Keratinocyte (primary cell): ENCODE data around the gene SMURF1. TPM values are rescaled to one million over a fixed set of nuclear protein-coding genes. Genes with fewer than 3 reads are reported as not detected.

Experiments used
- DNase-seq: peaks from one replicate; pipeline ENCODE4 v3.0.0-alpha.2; 2011; ENCODE audit warnings: low read depth, missing footprints, low spot score
- FAIRE-seq: peaks from 2 replicates; lab custom pipeline; 2011; peaks lifted over from hg19 to GRCh38; lab: Jason Lieb, UNC
- H2AFZ ChIP-seq: 2 replicates; pipeline ENCODE4 v1.6.0; 2012; ENCODE audit warnings: low read length, control low read depth, inconsistent platforms; ENCODE audit not compliant: control insufficient read depth
- H3K27ac ChIP-seq: 2 replicates; pipeline ENCODE4 v1.5.1; 2011; ENCODE audit warnings: low read length; ENCODE audit not compliant: control insufficient read depth, insufficient read depth
- H3K27me3 ChIP-seq: 3 replicates; pipeline ENCODE4 v1.6.0; 2011; ENCODE audit warnings: low read length; ENCODE audit not compliant: control insufficient read depth, insufficient read depth; ENCODE audit errors: extremely low read depth
- H3K36me3 ChIP-seq, 2 experiments: 2 replicates in 1 of 2; 3 replicates in 1 of 2; pipeline ENCODE4 v1.5.1; 2011; ENCODE audit warnings: low read length in 2 of 2, mild to moderate bottlenecking in 1 of 2; ENCODE audit not compliant: control insufficient read depth in 2 of 2, insufficient read depth in 2 of 2; ENCODE audit errors: extremely low read depth in 1 of 2
- H3K4me1 ChIP-seq: 3 replicates; pipeline ENCODE4 v1.5.1; 2011; ENCODE audit warnings: low read length; ENCODE audit not compliant: control insufficient read depth, insufficient read depth; ENCODE audit errors: extremely low read depth
- H3K4me2 ChIP-seq: 3 replicates; pipeline ENCODE4 v1.6.0; 2011; ENCODE audit warnings: low read depth, low read length; ENCODE audit not compliant: control insufficient read depth, insufficient read depth; ENCODE audit errors: extremely low read depth
- H3K4me3 ChIP-seq, 3 experiments: fragments of 200-600 bp in 1 of 3; sonication (generic) in 1 of 3; 2 replicates in 2 of 3; 3 replicates in 1 of 3; pipeline ENCODE4 v1.5.1; 2011 to 2016; ENCODE audit warnings: low read length in 3 of 3, mild to moderate bottlenecking in 3 of 3, control low read depth in 2 of 3, inconsistent platforms in 1 of 3, low read depth in 1 of 3, mixed read lengths in 1 of 3, mixed run types in 1 of 3, moderate library complexity in 1 of 3; ENCODE audit not compliant: control insufficient read depth in 2 of 3, insufficient read depth in 2 of 3; ENCODE audit errors: extremely low read depth in 1 of 3
- H3K79me2 ChIP-seq: 2 replicates; pipeline ENCODE4 v1.6.0; 2012; ENCODE audit warnings: low read length; ENCODE audit not compliant: control insufficient read depth, insufficient read depth
- H3K9ac ChIP-seq: 3 replicates; pipeline ENCODE4 v1.6.0; 2011; ENCODE audit warnings: low read length; ENCODE audit not compliant: control insufficient read depth, insufficient read depth; ENCODE audit errors: extremely low read depth
- H3K9me1 ChIP-seq: 3 replicates; pipeline ENCODE4 v1.6.0; 2011; ENCODE audit warnings: low read length; ENCODE audit not compliant: control insufficient read depth, insufficient read depth; ENCODE audit errors: extremely low read depth
- H3K9me3 ChIP-seq: 2 replicates; pipeline ENCODE4 v1.5.1; 2012; ENCODE audit warnings: low read depth, low read length; ENCODE audit not compliant: control insufficient read depth
- H4K20me1 ChIP-seq: 3 replicates; pipeline ENCODE4 v1.6.0; 2011; ENCODE audit warnings: low read length; ENCODE audit not compliant: control insufficient read depth, insufficient read depth; ENCODE audit errors: extremely low read depth
- CTCF ChIP-seq, 3 experiments: IDR thresholded peaks in 1 of 3; conservative IDR thresholded peaks in 1 of 3; optimal IDR thresholded peaks in 1 of 3; 2 replicates in 2 of 3; 3 replicates in 1 of 3; pipeline versions ENCODE3 to v1.5.1; 2011; ENCODE audit warnings: low read length in 3 of 3, mild to moderate bottlenecking in 3 of 3, moderate library complexity in 2 of 3, control low read depth in 1 of 3, inconsistent platforms in 1 of 3; ENCODE audit not compliant: insufficient read depth in 2 of 3; ENCODE audit errors: extremely low read depth in 1 of 3
- EZH2 ChIP-seq: IDR thresholded peaks from one replicate; pipeline ENCODE4 v1.6.1; 2012; ENCODE audit warnings: inconsistent platforms, mild to moderate bottlenecking, low read length, moderate library complexity
- dilution Hi-C: fragments of 300-500 bp; cut with MboI; formaldehyde crosslinking; loops from one replicate; pipeline ENCODE4 v1.7.0; 2020; ENCODE audit warnings: low sequenced_read_pairs; ENCODE audit not compliant: extremely low pct_ligation_motif_present
- polyA plus RNA-seq, 5 experiments: library from polyadenylated mRNA; depleted of rRNA in 3 of 5; stranded (reverse) in 3 of 5; stranded (forward) in 1 of 5; unstranded in 1 of 5; fragments of >200 nt; gene quantifications; 1 replicate in 1 of 5; 2 replicates in 3 of 5; 3 replicates in 1 of 5; pipeline versions ENCODE4 v1.2.1 to v1.2.3, GENCODE V29; 2011 to 2012; ENCODE audit warnings: missing spikeins in 2 of 5, low read depth in 1 of 5, low replicate concordance in 1 of 5

Gene SMURF1
- polyA plus RNA-seq, 1 donor (not counting 4 experiments of a cell fraction or from before 2014, with no cell fraction given): 22.2 TPM

- Histone ChIP-seq H3K4me2 (no peak overlapping the region), H3K9ac (no peak overlapping the region), H3K4me3 (no peak overlapping the region), H2AFZ (no peak overlapping the region), H3K27me3 (no peaks in the 10 kb centered on the region), H3K27ac (no peak overlapping the region), H3K36me3 (peaks cover 0 to 2% of the 10 kb centered on the region in 2 experiments), H3K9me1 (no peaks in the 10 kb centered on the region), H4K20me1 (peaks cover under 1% of the 10 kb centered on the region), H3K9me3 (no peaks in the 10 kb centered on the region), H3K79me2 (peaks cover 3% of the 10 kb centered on the region), H3K4me1 (peaks cover 3% of the 10 kb centered on the region)
- TF ChIP-seq EZH2: no peak
- FAIRE-seq: no peak
- dilution Hi-C loops: no loop called here
- no peak for DNase-seq
Observed at GRCh38 chr7:99146979-99147378, 3.1 kb upstream of the SMURF1 start.

GRCh38 chr7:99143521-99143852 lies 421 bp downstream of the SMURF1 start:
- dilution Hi-C loops: no loop called here
- no peak overlapping the region for H3K4me2 ChIP-seq
- TF ChIP-seq EZH2 (no peak), CTCF (optimal IDR thresholded peaks at IDR 0.05 in 1 of 3, IDR thresholded peaks at IDR 0.05 in 1 of 3, conservative IDR thresholded peaks at IDR 0.05 in 1 of 3; ENCODE audit: extremely low read depth in 1 of 3, insufficient read depth in 2 of 3, low read length in 3 of 3) (no peak)
- H4K20me1 ChIP-seq: peaks cover 10% of the 10 kb centered on the region
- no peak for DNase-seq
- peak overlapping the region; percentile 71 for H3K27ac ChIP-seq
- no peaks in the 10 kb centered on the region for H3K9me1 ChIP-seq
- peak overlapping the region; percentile 20 to 71 (median 59) for H3K4me3 ChIP-seq
- H3K4me1 ChIP-seq: peaks cover 33% of the 10 kb centered on the region
- no peaks in the 10 kb centered on the region for H3K9me3 ChIP-seq
- H3K36me3 ChIP-seq: peaks cover 0 to 6% of the 10 kb centered on the region in 2 experiments
- no peak overlapping the region for H2AFZ ChIP-seq
- peak overlapping the region; percentile 86 for H3K9ac ChIP-seq
- H3K27me3 ChIP-seq: no peaks in the 10 kb centered on the region
- H3K79me2 ChIP-seq: peaks cover 38% of the 10 kb centered on the region
- FAIRE-seq: no peak
